Choroid plexus epithelial cell (primary cell): ENCODE data around the gene COPS8.

Experiments
- DNase-seq: peaks from one replicate; pipeline ENCODE4 v3.0.0-alpha.2; 2010; ENCODE audit warnings: low read depth
- H3K4me3 ChIP-seq: 2 replicates; pipeline ENCODE4 v1.5.1; 2011; ENCODE audit warnings: low read depth, mild to moderate bottlenecking, control low read depth, low read length, moderate library complexity
- TF ChIP-seq, protein P1 (sequence below): conservative IDR thresholded peaks from 2 replicates; pipeline ENCODE4 v1.5.1; 2011; ENCODE audit warnings: low read depth, mild to moderate bottlenecking, control low read depth, inconsistent platforms, low read length, moderate library complexity

Gene COPS8

DNA sequence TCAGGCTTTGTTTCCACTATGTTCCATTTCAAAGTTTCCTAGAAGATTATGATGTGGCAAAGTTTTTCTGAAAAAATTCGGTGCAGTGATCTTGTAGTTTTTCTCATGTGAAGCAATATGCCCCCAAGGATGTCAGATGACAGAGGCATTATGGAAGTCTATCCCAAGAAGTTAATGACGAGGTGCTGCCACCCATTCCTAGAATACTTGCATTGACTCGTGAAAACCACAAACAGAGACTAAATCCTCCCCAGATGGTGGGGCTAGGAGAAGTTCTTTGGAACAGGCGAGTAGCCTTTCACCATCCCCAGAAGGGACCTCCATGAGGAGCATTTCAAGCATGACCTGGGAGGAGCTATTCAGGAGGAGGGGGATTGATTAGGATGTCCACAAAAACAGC, 40.2 kb upstream of the COPS8 start:
- DNase-seq: no peak

DNA sequence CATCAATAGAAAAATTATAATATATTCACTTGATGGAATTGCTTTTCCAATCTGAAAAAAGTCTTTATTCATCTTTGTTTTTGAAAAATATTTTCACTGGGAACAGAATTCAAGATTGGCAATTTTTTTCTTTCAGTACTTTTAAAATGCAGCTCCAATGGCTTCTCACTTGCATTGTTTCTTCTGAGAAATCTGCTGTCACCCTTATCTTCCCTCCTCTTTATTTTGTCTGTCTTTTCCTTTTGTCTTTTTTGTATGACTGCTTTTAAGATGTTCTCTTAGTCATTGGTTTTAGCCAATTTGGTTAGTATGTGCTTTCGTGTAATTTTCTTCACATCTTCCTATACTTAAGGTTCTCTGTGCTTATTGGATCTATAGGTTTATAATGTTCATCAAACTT, 37.1 kb upstream of the COPS8 start:
- H3K4me3 ChIP-seq: no peak overlapping the region
- DNase-seq: no peak
- TF ChIP-seq, protein P1, sequence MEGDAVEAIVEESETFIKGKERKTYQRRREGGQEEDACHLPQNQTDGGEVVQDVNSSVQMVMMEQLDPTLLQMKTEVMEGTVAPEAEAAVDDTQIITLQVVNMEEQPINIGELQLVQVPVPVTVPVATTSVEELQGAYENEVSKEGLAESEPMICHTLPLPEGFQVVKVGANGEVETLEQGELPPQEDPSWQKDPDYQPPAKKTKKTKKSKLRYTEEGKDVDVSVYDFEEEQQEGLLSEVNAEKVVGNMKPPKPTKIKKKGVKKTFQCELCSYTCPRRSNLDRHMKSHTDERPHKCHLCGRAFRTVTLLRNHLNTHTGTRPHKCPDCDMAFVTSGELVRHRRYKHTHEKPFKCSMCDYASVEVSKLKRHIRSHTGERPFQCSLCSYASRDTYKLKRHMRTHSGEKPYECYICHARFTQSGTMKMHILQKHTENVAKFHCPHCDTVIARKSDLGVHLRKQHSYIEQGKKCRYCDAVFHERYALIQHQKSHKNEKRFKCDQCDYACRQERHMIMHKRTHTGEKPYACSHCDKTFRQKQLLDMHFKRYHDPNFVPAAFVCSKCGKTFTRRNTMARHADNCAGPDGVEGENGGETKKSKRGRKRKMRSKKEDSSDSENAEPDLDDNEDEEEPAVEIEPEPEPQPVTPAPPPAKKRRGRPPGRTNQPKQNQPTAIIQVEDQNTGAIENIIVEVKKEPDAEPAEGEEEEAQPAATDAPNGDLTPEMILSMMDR: no peak

More for the DNA sequence above, 40.2 kb upstream of the COPS8 start:
- TF ChIP-seq, protein P1: no peak
- no peak overlapping the region for H3K4me3 ChIP-seq

DNA sequence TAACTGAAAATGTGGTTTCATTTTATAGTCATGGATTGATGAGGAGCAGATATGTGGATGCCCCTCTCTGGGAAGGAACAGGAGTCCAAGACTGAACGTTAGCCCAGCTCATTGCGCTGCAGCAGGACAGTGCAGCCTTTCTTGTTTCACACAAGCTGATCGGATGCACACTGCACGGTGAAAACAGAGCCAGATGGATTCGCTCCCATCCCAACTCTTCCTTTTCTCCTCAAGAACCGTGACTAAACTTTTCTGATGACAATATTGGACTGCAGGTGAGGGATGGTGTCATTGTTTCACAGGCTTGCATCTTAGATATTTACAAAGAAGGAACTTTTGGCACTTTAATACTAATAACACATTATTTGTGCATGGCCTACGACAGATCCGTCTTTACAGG, 33.8 kb upstream of the COPS8 start:
- TF ChIP-seq, protein P1: no peak
- H3K4me3 ChIP-seq: no peak overlapping the region
- DNase-seq: no peak

DNA sequence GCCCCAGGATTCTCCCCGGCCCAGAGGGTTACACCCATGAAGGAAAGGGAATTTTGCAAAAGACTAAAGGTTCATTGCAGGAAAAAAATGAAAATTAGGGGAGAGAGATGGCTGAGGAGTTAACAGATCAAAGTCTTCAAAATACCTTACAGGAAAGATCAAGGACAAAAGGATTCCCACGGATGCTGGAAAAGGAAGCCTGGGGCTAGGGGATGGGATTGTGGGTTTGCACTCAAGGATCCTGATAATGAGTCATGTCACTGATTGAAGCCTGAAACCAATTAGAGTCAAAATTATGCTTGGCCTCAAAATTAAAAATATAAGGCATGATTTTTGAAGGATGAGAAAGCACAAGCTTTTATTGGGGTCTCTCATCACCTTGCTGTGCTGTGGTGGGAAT, 32.6 kb upstream of the COPS8 start:
- TF ChIP-seq, protein P1: no peak
- no peak overlapping the region for H3K4me3 ChIP-seq
- no peak for DNase-seq

DNA sequence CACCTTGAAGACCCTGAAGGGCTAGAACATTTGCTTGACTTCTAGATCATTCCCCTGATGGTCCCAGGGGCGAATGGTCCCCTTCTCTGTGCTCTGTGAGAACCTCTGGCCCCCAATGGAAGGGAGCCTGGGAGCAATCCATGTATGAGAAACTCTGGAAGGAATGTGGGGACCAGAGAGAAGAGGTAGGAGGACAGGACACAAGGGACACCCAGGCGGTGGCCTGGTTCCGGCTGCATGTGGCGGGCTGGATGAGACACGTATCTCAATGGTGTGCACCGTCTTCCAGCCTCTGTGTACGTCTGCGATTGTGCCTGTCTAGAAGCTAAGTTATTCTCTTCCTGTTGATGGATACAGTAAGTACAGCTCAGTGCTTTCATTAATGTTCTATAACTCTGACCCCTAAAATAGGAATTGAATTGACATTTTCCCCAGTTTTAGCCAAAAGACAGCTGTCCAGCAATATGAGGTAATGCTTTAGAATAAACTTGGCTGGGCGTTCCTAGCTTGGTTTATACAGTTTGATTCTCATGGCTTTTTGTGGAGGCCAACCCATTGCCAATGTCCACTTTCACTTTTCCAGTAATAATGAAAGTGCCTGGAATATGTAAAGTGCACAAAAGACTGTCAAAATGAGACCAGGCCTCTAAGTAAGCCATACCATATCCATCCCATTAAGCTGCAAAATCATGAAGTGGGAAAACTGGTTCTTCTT, 30.1 kb upstream of the COPS8 start:
- no peak overlapping the region for H3K4me3 ChIP-seq
- TF ChIP-seq, protein P1: no peak
- no peak for DNase-seq

DNA sequence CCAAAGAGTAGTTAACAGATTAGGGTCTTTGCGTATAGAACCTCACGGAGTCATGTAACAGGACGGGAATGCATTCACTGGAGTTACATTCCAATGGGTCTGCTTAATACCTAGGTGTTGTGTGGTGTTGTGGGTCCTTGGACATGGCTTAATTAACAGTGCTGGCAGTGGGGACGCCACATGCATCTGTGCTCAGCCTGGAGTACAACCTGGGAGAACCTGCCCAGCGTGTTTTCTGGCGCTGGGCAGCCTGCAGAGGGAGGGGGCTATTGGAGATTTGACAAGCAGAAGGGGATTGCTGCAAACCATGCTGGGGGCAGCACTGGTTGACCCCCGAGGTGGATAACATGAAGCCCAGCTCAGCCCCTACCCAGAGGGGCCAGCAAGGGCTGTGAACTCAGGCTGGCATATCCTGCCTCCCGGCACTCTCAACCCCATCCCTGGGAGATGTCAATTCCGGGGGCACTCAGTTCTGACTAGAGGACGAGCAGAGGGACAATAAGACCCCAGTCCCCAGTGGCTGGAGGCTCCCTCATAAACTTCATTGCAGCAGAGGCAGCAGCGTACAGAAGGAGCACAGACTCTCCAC, 29.3 kb upstream of the COPS8 start:
- TF ChIP-seq, protein P1: no peak
- DNase-seq: no peak
- no peak overlapping the region for H3K4me3 ChIP-seq

DNA sequence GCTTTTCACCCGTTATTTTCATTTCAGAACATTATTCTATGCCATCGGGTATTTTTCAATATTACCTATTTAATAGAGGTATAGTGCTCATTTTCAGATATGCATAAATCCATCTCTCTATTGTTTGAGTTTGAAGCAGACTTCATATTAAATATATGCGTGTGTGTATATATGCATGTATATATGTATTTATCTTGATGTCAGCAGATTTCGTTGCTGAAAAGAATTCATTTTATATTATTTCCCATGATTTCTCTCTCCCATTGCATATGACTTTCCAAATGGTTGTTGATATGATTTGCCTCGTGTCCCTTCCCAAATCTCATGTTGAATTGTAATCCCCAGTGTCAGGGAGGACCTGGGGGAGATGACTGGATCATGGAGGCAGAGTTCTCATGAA, 28.6 kb upstream of the COPS8 start:
- H3K4me3 ChIP-seq: no peak overlapping the region
- no peak for DNase-seq
- TF ChIP-seq, protein P1: no peak
